ENCODE results near the gene PRMT5.

PRMT5 gene

GRCh38 chr14:22898302-22899090 is 30.7 kb downstream of the PRMT5 start:
- no peak for DNase-seq (ENCODE audit: low read depth in 3 of 3, low spot score in 1 of 3)

- no peak for DNase-seq (ENCODE audit: low read depth in 3 of 3, low spot score in 1 of 3)
These were observed 31.8 kb downstream of the PRMT5 start for GRCh38 chr14:22897357-22897756.

- DNase-seq (ENCODE audit: low read depth in 3 of 3, low spot score in 1 of 3), result no peak
These were observed 32.4 kb downstream of the PRMT5 start for GRCh38 chr14:22896760-22897159.

- no peak for DNase-seq (ENCODE audit: low read depth in 3 of 3, low spot score in 1 of 3)
These were observed 32.8 kb downstream of the PRMT5 start for GRCh38 chr14:22896356-22896755.

- DNase-seq (ENCODE audit: low read depth in 3 of 3, low spot score in 1 of 3), result no peak
These were observed 33.8 kb downstream of the PRMT5 start for GRCh38 chr14:22895402-22895801.

GRCh38 chr14:22893706-22894105 is 35.5 kb downstream of the PRMT5 start:
- DNase-seq (ENCODE audit: low read depth in 3 of 3, low spot score in 1 of 3), result no peak

GRCh38 chr14:22892488-22892887 is 36.7 kb downstream of the PRMT5 start:
- DNase-seq (ENCODE audit: low read depth in 3 of 3, low spot score in 1 of 3), result no peak

- no peak for DNase-seq (ENCODE audit: low read depth in 3 of 3, low spot score in 1 of 3)
These were observed 38.8 kb downstream of the PRMT5 start for GRCh38 chr14:22890416-22890815.

- DNase-seq (ENCODE audit: low read depth in 3 of 3, low spot score in 1 of 3), result no peak
These were observed 40.5 kb downstream of the PRMT5 start for GRCh38 chr14:22888662-22889061.

- DNase-seq (ENCODE audit: low read depth in 3 of 3, low spot score in 1 of 3), result peak in 1 of 3 donors; percentile 55
These were observed 41.2 kb downstream of the PRMT5 start for GRCh38 chr14:22887990-22888378.

- no peak for DNase-seq (ENCODE audit: low read depth in 3 of 3, low spot score in 1 of 3)
These were observed 41.8 kb downstream of the PRMT5 start for GRCh38 chr14:22887260-22887989.

- DNase-seq (ENCODE audit: low read depth in 3 of 3, low spot score in 1 of 3), result peak; percentile 47 to 61 (median 57)
These were observed 42.5 kb downstream of the PRMT5 start for GRCh38 chr14:22886500-22887259.

GRCh38 chr14:22885975-22886374 is 43.2 kb downstream of the PRMT5 start:
- no peak for DNase-seq (ENCODE audit: low read depth in 3 of 3, low spot score in 1 of 3)

GRCh38 chr14:22884738-22885523 is 44.2 kb downstream of the PRMT5 start:
- DNase-seq (ENCODE audit: low read depth in 3 of 3, low spot score in 1 of 3), result no peak

- no peak for DNase-seq (ENCODE audit: low read depth in 3 of 3, low spot score in 1 of 3)
These were observed 45.0 kb downstream of the PRMT5 start for GRCh38 chr14:22884076-22884737.

GRCh38 chr14:22883173-22883976 is 45.8 kb downstream of the PRMT5 start, which contains the start of gene REM2:
Gene REM2, plus strand, starts transcription at chr14:22883222. Its CDS starts 66 bp downstream, at chr14:22883288.
- DNase-seq (ENCODE audit: low read depth in 3 of 3, low spot score in 1 of 3), result no peak

GRCh38 chr14:22882529-22883172 is 46.5 kb downstream of the PRMT5 start:
- DNase-seq (ENCODE audit: low read depth in 3 of 3, low spot score in 1 of 3), result no peak

GRCh38 chr14:22882064-22882463 is 47.1 kb downstream of the PRMT5 start:
- no peak for DNase-seq (ENCODE audit: low read depth in 3 of 3, low spot score in 1 of 3)

All from stimulated activated CD4-positive, alpha-beta T cell treated with anti-CD3 and anti-CD28 coated beads, TNF-alpha, amount 100 ng/mL, for 1 hour (primary cell).